PC-3 (cell line): ENCODE results near the gene PCBP3.

Experiments used
- EZH2 ChIP-seq: fragments of 300-600 bp; sonication (generic); IDR thresholded peaks from one replicate; pipeline ENCODE4 v1.6.1; 2017; ENCODE audit warnings: antibody characterized with exemption, mild to moderate bottlenecking, low read length; ENCODE audit not compliant: unreplicated experiment
- TF ChIP-seq, protein P1 (sequence below): fragments of 300-600 bp; sonication (generic); conservative IDR thresholded peaks from 2 replicates; pipeline ENCODE4 v1.5.1; 2017; ENCODE audit warnings: antibody characterized with exemption, low read depth, mild to moderate bottlenecking, low read length

GRCh38 chr21:45618846-45619485 is 24.6 kb upstream of the PCBP3 start:
- TF ChIP-seq, protein P1, sequence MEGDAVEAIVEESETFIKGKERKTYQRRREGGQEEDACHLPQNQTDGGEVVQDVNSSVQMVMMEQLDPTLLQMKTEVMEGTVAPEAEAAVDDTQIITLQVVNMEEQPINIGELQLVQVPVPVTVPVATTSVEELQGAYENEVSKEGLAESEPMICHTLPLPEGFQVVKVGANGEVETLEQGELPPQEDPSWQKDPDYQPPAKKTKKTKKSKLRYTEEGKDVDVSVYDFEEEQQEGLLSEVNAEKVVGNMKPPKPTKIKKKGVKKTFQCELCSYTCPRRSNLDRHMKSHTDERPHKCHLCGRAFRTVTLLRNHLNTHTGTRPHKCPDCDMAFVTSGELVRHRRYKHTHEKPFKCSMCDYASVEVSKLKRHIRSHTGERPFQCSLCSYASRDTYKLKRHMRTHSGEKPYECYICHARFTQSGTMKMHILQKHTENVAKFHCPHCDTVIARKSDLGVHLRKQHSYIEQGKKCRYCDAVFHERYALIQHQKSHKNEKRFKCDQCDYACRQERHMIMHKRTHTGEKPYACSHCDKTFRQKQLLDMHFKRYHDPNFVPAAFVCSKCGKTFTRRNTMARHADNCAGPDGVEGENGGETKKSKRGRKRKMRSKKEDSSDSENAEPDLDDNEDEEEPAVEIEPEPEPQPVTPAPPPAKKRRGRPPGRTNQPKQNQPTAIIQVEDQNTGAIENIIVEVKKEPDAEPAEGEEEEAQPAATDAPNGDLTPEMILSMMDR = no peak
- TF ChIP-seq EZH2 = no peak
